C4-2B (cell line): Measurements from ENCODE around the gene LOXL1.
A peak's percentile ranks its signal among the peaks of the same experiment; 100 is the strongest.

Experiments
- H3K27ac ChIP-seq: fragments of 450-650 bp; 2 replicates; pipeline ENCODE4 v1.5.1; 2017
- CTCF ChIP-seq: fragments of 450-650 bp; conservative IDR thresholded peaks from 2 replicates; pipeline ENCODE4 v1.5.1; 2017; ENCODE audit warnings: mild to moderate bottlenecking
- ZFX ChIP-seq: fragments of 450-650 bp; IDR thresholded peaks from 2 replicates; pipeline ENCODE4 v1.6.1; 2017

Gene LOXL1

GRCh38 chr15:73927476-73928240 lies 1.4 kb downstream of the LOXL1 start:
- peak overlapping the region; percentile 70 for H3K27ac ChIP-seq

GRCh38 chr15:73928241-73928579 lies 1.9 kb downstream of the LOXL1 start:
- TF ChIP-seq CTCF: no peak
- TF ChIP-seq ZFX: no peak
- peak overlapping the region; percentile 70 for H3K27ac ChIP-seq

More at GRCh38 chr15:73927476-73928240, 1.4 kb downstream of the LOXL1 start:
- TF ChIP-seq CTCF (peak; percentile 78), ZFX (peak; percentile 88; the same call in 1 of the 2 replicates)

- no peak overlapping the region for H3K27ac ChIP-seq
- no peak for TF ChIP-seq ZFX
- TF ChIP-seq CTCF: no peak
Measured at GRCh38 chr15:73928971-73929627, 2.8 kb downstream of the LOXL1 start.

- TF ChIP-seq CTCF (no peak), ZFX (no peak)
- H3K27ac ChIP-seq: no peak overlapping the region
Measured at GRCh38 chr15:73930371-73930770, 4.1 kb downstream of the LOXL1 start.

- no peak overlapping the region for H3K27ac ChIP-seq
- no peak for TF ChIP-seq CTCF
- TF ChIP-seq ZFX: no peak
Measured at GRCh38 chr15:73930790-73931281, 4.6 kb downstream of the LOXL1 start.

- H3K27ac ChIP-seq: no peak overlapping the region
- TF ChIP-seq CTCF: no peak
- TF ChIP-seq ZFX: no peak
Measured at GRCh38 chr15:73931441-73931840, 5.2 kb downstream of the LOXL1 start.
